HepG2 (cell line): Measurements from ENCODE around the gene TMEM170B. TPM values are rescaled to one million over a fixed set of nuclear protein-coding genes. Genes with fewer than 3 reads are reported as not detected.

Experiments
- ATAC-seq: fragments of 200-7000 bp; cut with Tn5 transposase; 3 replicates; pipeline ENCODE4 v1.9.1; 2020; ENCODE audit warnings: mild to moderate bottlenecking, moderate library complexity
- BruUV-seq: library from RNA; stranded (reverse); fragments of 400-500 nt; replicated peaks from 2 replicates; lab custom pipeline; 2021; lab: Mats Ljungman, UMichigan
- CTCF ChIA-PET: fragments of 300-600 bp; formaldehyde crosslinking; extraction: SDS; loops from one replicate; lab custom pipeline; 2021; ENCODE audit warnings: low total read pairs, inconsistent platforms, low intra/inter-chr PET ratio; lab: Yijun Ruan, JAX
- POLR2A ChIA-PET: fragments of 350-600 bp; sonication (Branson Sonifier 250); formaldehyde crosslinking; loops from one replicate; lab custom pipeline; 2020; ENCODE audit warnings: antibody characterized with exemption, inconsistent platforms; lab: Yijun Ruan, JAX
- DNase-seq: peaks from one replicate; pipeline ENCODE4 v3.0.0-alpha.2; 2015; ENCODE audit warnings: low spot score
- FAIRE-seq: peaks from 3 replicates; lab custom pipeline; 2011; peaks lifted over from hg19 to GRCh38; lab: Jason Lieb, UNC
- H2AFZ ChIP-seq: one replicate; pipeline ENCODE4 v1.6.1; 2011; ENCODE audit warnings: low read length, inconsistent platforms
- H3K27ac ChIP-seq: fragments of 300-600 bp; 3 replicates; pipeline ENCODE4 v1.8.0; 2011; ENCODE audit warnings: mixed run types, mild to moderate bottlenecking, mixed read lengths, low read length, inconsistent platforms; ENCODE audit not compliant: insufficient read depth; ENCODE audit errors: extremely low read length
- H3K27me3 ChIP-seq, 2 experiments: fragments of 200-600 bp in 1 of 2; 2 replicates in 1 of 2; 3 replicates in 1 of 2; pipeline versions ENCODE4 v1.6.0 to v1.8.0; 2011; ENCODE audit warnings: low read length in 2 of 2, mild to moderate bottlenecking in 2 of 2, moderate library complexity in 2 of 2, inconsistent platforms in 1 of 2; ENCODE audit not compliant: insufficient read depth in 2 of 2, control insufficient read depth in 1 of 2
- H3K36me3 ChIP-seq, 2 experiments: fragments of 200-600 bp in 1 of 2; replicated peaks in 1 of 2; 2 replicates in 1 of 2; 3 replicates in 1 of 2; pipeline versions ENCODE4 v1.5.1 to v1.8.0; 2011; ENCODE audit warnings: low read length in 2 of 2, inconsistent platforms in 1 of 2; ENCODE audit not compliant: insufficient read depth in 2 of 2, control insufficient read depth in 1 of 2
- H3K4me1 ChIP-seq: 2 replicates; pipeline ENCODE4 v1.5.1; 2012; ENCODE audit warnings: low read length, inconsistent platforms; ENCODE audit not compliant: insufficient read depth
- H3K4me2 ChIP-seq: 2 replicates; pipeline ENCODE4 v1.6.0; 2011; ENCODE audit warnings: low read depth, low read length, inconsistent platforms
- H3K4me3 ChIP-seq, 3 experiments: fragments of 200-600 bp in 1 of 3; sonication (generic), shearing (Covaris generic) in 1 of 3; replicated peaks in 1 of 3; 2 replicates each; pipeline ENCODE4 v1.5.1; 2011 to 2016; ENCODE audit warnings: low read length in 3 of 3, inconsistent platforms in 2 of 3, low read depth in 2 of 3, mild to moderate bottlenecking in 2 of 3, control low read depth in 1 of 3, mixed read lengths in 1 of 3; ENCODE audit not compliant: insufficient read depth in 1 of 3
- H3K79me2 ChIP-seq: one replicate; pipeline ENCODE4 v1.6.1; 2011; ENCODE audit warnings: low read length, inconsistent platforms; ENCODE audit not compliant: insufficient read depth
- H3K9ac ChIP-seq: 2 replicates; pipeline ENCODE4 v1.6.0; 2011; ENCODE audit warnings: mild to moderate bottlenecking, low read depth, low read length, inconsistent platforms; ENCODE audit not compliant: insufficient read depth
- H3K9me3 ChIP-seq: 2 replicates; pipeline ENCODE4 v1.5.1; 2012; ENCODE audit warnings: mild to moderate bottlenecking, low read length
- H4K20me1 ChIP-seq: 2 replicates; pipeline ENCODE4 v1.6.0; 2011; ENCODE audit warnings: inconsistent platforms, mild to moderate bottlenecking, low read length, moderate library complexity; ENCODE audit not compliant: insufficient read depth
- AGO1 ChIP-seq: fragments of 200-400 bp; formaldehyde crosslinking; IDR thresholded peaks from 2 replicates; pipeline ENCODE4 v1.6.1; 2017; ENCODE audit warnings: mild to moderate bottlenecking, low read depth, low read length, moderate library complexity; ENCODE audit not compliant: poor library complexity, severe bottlenecking
- EP300 ChIP-seq, 3 experiments: sonication (generic) in 1 of 3; formaldehyde crosslinking in 1 of 3; IDR thresholded peaks; 2 replicates each; pipeline versions ENCODE4 v1.5.1 to v1.6.1; 2011 to 2020; ENCODE audit warnings: low read depth in 2 of 3, low read length in 2 of 3, borderline replicate concordance in 1 of 3, improper control_type of control experiment in 1 of 3, mild to moderate bottlenecking in 1 of 3, missing genetic modification reagents in 1 of 3, moderate library complexity in 1 of 3
- ETV5 ChIP-seq: IDR thresholded peaks from 2 replicates; pipeline ENCODE4 v1.6.1; 2018; ENCODE audit warnings: missing biosample characterization, missing genetic modification reagents, inconsistent platforms, borderline replicate concordance
- NPAS2 ChIP-seq: sonication (generic); formaldehyde crosslinking; IDR thresholded peaks from 2 replicates; pipeline ENCODE4 v1.8.0; 2022; ENCODE audit warnings: mild to moderate bottlenecking, missing genetic modification reagents, borderline replicate concordance
- POLR2G ChIP-seq: fragments of 200-400 bp; formaldehyde crosslinking; IDR thresholded peaks from 2 replicates; pipeline ENCODE4 v1.6.1; 2018; ENCODE audit warnings: mild to moderate bottlenecking, low read depth, low read length, moderate library complexity
- PRMT3 ChIP-seq: sonication (generic); formaldehyde crosslinking; IDR thresholded peaks from 2 replicates; pipeline ENCODE4 v1.8.1; 2022; ENCODE audit warnings: low read depth, mild to moderate bottlenecking, moderate library complexity, missing genetic modification reagents, borderline replicate concordance
- RBM22 ChIP-seq: fragments of 200-400 bp; formaldehyde crosslinking; optimal IDR thresholded peaks from 2 replicates; pipeline ENCODE3; 2017; ENCODE audit warnings: mild to moderate bottlenecking, low read length, moderate library complexity
- SIX1 ChIP-seq: sonication (generic); formaldehyde crosslinking; IDR thresholded peaks from 2 replicates; pipeline ENCODE4 v1.4.0; 2020; ENCODE audit warnings: missing genetic modification reagents, borderline replicate concordance
- SMAD1 ChIP-seq: sonication (generic); formaldehyde crosslinking; IDR thresholded peaks from 2 replicates; pipeline ENCODE4 v1.4.0; 2020; ENCODE audit warnings: missing genetic modification reagents, low read depth, mild to moderate bottlenecking, borderline replicate concordance
- ZBTB20 ChIP-seq: sonication (generic); formaldehyde crosslinking; IDR thresholded peaks from 2 replicates; pipeline ENCODE4 v1.8.1; 2023; ENCODE audit warnings: missing genetic modification reagents, low read depth, mild to moderate bottlenecking, borderline replicate concordance
- ZFP36 ChIP-seq: fragments of 150-350 bp; IDR thresholded peaks from 2 replicates; pipeline ENCODE4 v1.6.1; 2018; ENCODE audit warnings: borderline replicate concordance, low read length, low read depth; ENCODE audit not compliant: partially characterized antibody
- ZNF263 ChIP-seq: sonication (generic); formaldehyde crosslinking; IDR thresholded peaks from 2 replicates; pipeline ENCODE4 v1.4.0; 2020; ENCODE audit warnings: missing genetic modification reagents
- WGBS: methylation state at CpG from one replicate; pipeline ENCODE4 v1.1.6; 2017; ENCODE audit warnings: low lambda C conversion rate; 5-methylcytosine and 5-hydroxymethylcytosine counted together
- in situ Hi-C: cut with HindIII; loops from 2 replicates; pipeline ENCODE4 v1.10.0; 2017; ENCODE audit warnings: low pct_unique_long_range_greater_than_20kb; ENCODE audit not compliant: extremely low pct_ligation_motif_present
- intact Hi-C: fragments of 100-400 bp; cut with micrococcal nuclease; formaldehyde crosslinking; loops from one replicate; pipeline ENCODE4 v1.10.0; 2022; ENCODE audit not compliant: unreplicated experiment
- polyA plus RNA-seq, 8 experiments: library from polyadenylated mRNA; depleted of rRNA in 3 of 8; stranded (reverse) in 7 of 8; unstranded in 1 of 8; fragments of >200 nt; fragmentation: Illumina TruSeq in 4 of 8; extraction: Trizol in 4 of 8; gene quantifications; 2 replicates each; pipeline versions ENCODE4 v1.2.1 to v1.2.3, GENCODE V29; 2011 to 2016; ENCODE audit warnings: low read depth in 4 of 8, missing spikeins in 1 of 8, mixed read lengths in 1 of 8; ENCODE audit not compliant: insufficient read depth in 1 of 8
- total RNA-seq, 5 experiments: library from RNA; depleted of rRNA; stranded (reverse); fragments of >200 nt; fragmentation: Illumina TruSeq; extraction: Trizol; gene quantifications; 2 replicates each; pipeline ENCODE4 v1.2.3, GENCODE V29; 2016; ENCODE audit warnings: low read depth in 1 of 5
- TF ChIP-seq, protein P1 (sequence below): sonication (generic); formaldehyde crosslinking; IDR thresholded peaks from 2 replicates; pipeline ENCODE4 v1.4.0; 2020; ENCODE audit warnings: missing genetic modification reagents, borderline replicate concordance
- TF ChIP-seq, protein P2 (sequence below): sonication (generic); formaldehyde crosslinking; IDR thresholded peaks from 2 replicates; pipeline ENCODE4 v1.4.0; 2020; ENCODE audit warnings: mild to moderate bottlenecking, missing genetic modification reagents
- TF ChIP-seq, protein P3 (sequence below), 2 experiments: sonication (generic) in 1 of 2; formaldehyde crosslinking in 1 of 2; IDR thresholded peaks; 2 replicates each; pipeline versions ENCODE4 v1.5.1 to v1.6.1; 2011 to 2020; ENCODE audit warnings: borderline replicate concordance in 1 of 2, low read depth in 1 of 2, low read length in 1 of 2, mild to moderate bottlenecking in 1 of 2, missing genetic modification reagents in 1 of 2, moderate library complexity in 1 of 2

TMEM170B gene
- total and polyA plus RNA-seq, 2 of the 13 experiments (the other 11 are each of a cell fraction or from before 2014, with no cell fraction given): 3.3 to 9.4 TPM

DNA sequence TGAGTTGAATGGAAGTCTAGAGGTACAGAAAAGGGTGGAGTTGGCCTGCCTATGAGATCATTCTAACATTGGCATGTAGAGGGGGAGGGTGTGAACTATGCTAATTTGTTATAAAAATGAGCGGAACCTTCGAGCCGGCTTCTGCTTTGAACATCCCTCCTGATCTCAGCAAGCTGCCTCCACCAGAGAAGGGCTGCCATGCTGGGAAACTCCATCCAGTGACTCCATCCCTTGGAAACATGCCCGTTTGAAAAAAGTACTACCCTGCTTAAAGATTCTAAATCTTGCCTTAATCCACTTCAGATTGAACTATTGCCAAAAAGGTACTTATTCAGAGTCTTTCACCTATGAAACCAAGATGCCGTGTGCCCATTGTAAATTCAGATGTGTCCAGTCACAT lies 43.6 kb upstream of the TMEM170B start:
- in situ Hi-C loops: loop anchor here (10.0 kb wide), 2 partner anchors 129 to 539 kb away; no protein-coding TSS in a partner anchor
- Histone ChIP-seq H3K4me1 (peaks cover 66% of the 10 kb centered on the region), H2AFZ (no peak overlapping the region), H3K27me3 (no peaks in the 10 kb centered on the region), H4K20me1 (no peaks in the 10 kb centered on the region), H3K36me3 (no peaks in the 10 kb centered on the region), H3K9ac (no peak overlapping the region), H3K4me3 (no peak overlapping the region), H3K79me2 (no peaks in the 10 kb centered on the region), H3K9me3 (no peaks in the 10 kb centered on the region), H3K27ac (no peak overlapping the region), H3K4me2 (no peak overlapping the region)
- DNase-seq (no peak), ATAC-seq (no peak), FAIRE-seq (no peak)
- ChIA-PET CTCF (interaction anchor here (4.8 kb wide), 1 partner anchor 349 kb away, joined by 92 read pairs; no protein-coding TSS in a partner anchor), POLR2A (interaction anchor here (0.6 kb wide), 1 partner anchor 95 kb away, joined by 3 read pairs; no protein-coding TSS in a partner anchor)
- BruUV-seq: no TSS peak
- WGBS: 92% methylated on average over 5 of the region's 5 CpGs
- intact Hi-C loops: no loop called here
- TF ChIP-seq SIX1 (CRISPR knock-in tag) (no peak), NPAS2 (CRISPR knock-in tag) (no peak), AGO1 (no peak), SMAD1 (CRISPR knock-in tag) (no peak), ZBTB20 (CRISPR knock-in tag) (no peak), ZFP36 (no peak), PRMT3 (CRISPR knock-in tag) (no peak), EP300 (IDR thresholded peaks at IDR 0.05; ENCODE audit: low read depth in 2 of 2, low read length in 2 of 2) (no peak), EP300 (CRISPR knock-in tag; IDR thresholded peaks at IDR 0.05; ENCODE audit: borderline replicate concordance) (no peak), RBM22 (no peak), ETV5 (CRISPR knock-in tag) (no peak), POLR2G (no peak), ZNF263 (CRISPR knock-in tag) (no peak)
- TF ChIP-seq, protein P1, sequence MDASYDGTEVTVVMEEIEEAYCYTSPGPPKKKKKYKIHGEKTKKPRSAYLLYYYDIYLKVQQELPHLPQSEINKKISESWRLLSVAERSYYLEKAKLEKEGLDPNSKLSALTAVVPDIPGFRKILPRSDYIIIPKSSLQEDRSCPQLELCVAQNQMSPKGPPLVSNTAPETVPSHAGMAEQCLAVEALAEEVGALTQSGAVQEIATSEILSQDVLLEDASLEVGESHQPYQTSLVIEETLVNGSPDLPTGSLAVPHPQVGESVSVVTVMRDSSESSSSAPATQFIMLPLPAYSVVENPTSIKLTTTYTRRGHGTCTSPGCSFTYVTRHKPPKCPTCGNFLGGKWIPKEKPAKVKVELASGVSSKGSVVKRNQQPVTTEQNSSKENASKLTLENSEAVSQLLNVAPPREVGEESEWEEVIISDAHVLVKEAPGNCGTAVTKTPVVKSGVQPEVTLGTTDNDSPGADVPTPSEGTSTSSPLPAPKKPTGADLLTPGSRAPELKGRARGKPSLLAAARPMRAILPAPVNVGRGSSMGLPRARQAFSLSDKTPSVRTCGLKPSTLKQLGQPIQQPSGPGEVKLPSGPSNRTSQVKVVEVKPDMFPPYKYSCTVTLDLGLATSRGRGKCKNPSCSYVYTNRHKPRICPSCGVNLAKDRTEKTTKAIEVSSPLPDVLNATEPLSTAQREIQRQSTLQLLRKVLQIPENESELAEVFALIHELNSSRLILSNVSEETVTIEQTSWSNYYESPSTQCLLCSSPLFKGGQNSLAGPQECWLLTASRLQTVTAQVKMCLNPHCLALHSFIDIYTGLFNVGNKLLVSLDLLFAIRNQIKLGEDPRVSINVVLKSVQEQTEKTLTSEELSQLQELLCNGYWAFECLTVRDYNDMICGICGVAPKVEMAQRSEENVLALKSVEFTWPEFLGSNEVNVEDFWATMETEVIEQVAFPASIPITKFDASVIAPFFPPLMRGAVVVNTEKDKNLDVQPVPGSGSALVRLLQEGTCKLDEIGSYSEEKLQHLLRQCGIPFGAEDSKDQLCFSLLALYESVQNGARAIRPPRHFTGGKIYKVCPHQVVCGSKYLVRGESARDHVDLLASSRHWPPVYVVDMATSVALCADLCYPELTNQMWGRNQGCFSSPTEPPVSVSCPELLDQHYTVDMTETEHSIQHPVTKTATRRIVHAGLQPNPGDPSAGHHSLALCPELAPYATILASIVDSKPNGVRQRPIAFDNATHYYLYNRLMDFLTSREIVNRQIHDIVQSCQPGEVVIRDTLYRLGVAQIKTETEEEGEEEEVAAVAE: no peak
- TF ChIP-seq, protein P2, sequence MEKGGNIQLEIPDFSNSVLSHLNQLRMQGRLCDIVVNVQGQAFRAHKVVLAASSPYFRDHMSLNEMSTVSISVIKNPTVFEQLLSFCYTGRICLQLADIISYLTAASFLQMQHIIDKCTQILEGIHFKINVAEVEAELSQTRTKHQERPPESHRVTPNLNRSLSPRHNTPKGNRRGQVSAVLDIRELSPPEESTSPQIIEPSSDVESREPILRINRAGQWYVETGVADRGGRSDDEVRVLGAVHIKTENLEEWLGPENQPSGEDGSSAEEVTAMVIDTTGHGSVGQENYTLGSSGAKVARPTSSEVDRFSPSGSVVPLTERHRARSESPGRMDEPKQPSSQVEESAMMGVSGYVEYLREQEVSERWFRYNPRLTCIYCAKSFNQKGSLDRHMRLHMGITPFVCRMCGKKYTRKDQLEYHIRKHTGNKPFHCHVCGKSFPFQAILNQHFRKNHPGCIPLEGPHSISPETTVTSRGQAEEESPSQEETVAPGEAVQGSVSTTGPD (CRISPR knock-in tag): no peak
- TF ChIP-seq, protein P3, sequence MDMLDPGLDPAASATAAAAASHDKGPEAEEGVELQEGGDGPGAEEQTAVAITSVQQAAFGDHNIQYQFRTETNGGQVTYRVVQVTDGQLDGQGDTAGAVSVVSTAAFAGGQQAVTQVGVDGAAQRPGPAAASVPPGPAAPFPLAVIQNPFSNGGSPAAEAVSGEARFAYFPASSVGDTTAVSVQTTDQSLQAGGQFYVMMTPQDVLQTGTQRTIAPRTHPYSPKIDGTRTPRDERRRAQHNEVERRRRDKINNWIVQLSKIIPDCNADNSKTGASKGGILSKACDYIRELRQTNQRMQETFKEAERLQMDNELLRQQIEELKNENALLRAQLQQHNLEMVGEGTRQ (IDR thresholded peaks at IDR 0.05; ENCODE audit: low read depth, low read length): no peak
- TF ChIP-seq, protein P3 (CRISPR knock-in tag; IDR thresholded peaks at IDR 0.05; ENCODE audit: borderline replicate concordance): no peak
